ENCODE measurements around the gene EFEMP2.

The EFEMP2 gene

GRCh38 chr11:65900125-65900898, 27.7 kb upstream of the EFEMP2 start, which contains the start of gene FOSL1:
FOSL1 (minus strand) TSS chr11:65900388; CDS start chr11:65900339, 49 bp downstream.
- no peak for TF ChIP-seq CTCF (IDR thresholded peaks at IDR 0.05; ENCODE audit: extremely low read depth, missing control alignments)
- DNase-seq (ENCODE audit: low spot score) = peak; percentile 93

- peak; percentile 74 for DNase-seq (ENCODE audit: low spot score)
- no peak for TF ChIP-seq CTCF (IDR thresholded peaks at IDR 0.05; ENCODE audit: extremely low read depth, missing control alignments)
These were observed 26.9 kb upstream of the EFEMP2 start for GRCh38 chr11:65899356-65900124.

GRCh38 chr11:65898656-65899355, 26.2 kb upstream of the EFEMP2 start:
- no peak for DNase-seq (ENCODE audit: low spot score)
- no peak for TF ChIP-seq CTCF (IDR thresholded peaks at IDR 0.05; ENCODE audit: extremely low read depth, missing control alignments)

GRCh38 chr11:65897020-65897471, 24.4 kb upstream of the EFEMP2 start:
- no peak for DNase-seq (ENCODE audit: low spot score)
- no peak for TF ChIP-seq CTCF (IDR thresholded peaks at IDR 0.05; ENCODE audit: extremely low read depth, missing control alignments)

GRCh38 chr11:65896034-65896999, 23.7 kb upstream of the EFEMP2 start:
- TF ChIP-seq CTCF (IDR thresholded peaks at IDR 0.05; ENCODE audit: extremely low read depth, missing control alignments) = no peak
- DNase-seq (ENCODE audit: low spot score) = no peak

GRCh38 chr11:65895482-65895981, 22.9 kb upstream of the EFEMP2 start:
- DNase-seq (ENCODE audit: low spot score) = no peak
- TF ChIP-seq CTCF (IDR thresholded peaks at IDR 0.05; ENCODE audit: extremely low read depth, missing control alignments) = no peak

All from GM20000 (cell line).